Neural cell (in vitro differentiated cells): ENCODE measurements around the gene INF2. TPM values are rescaled to one million over a fixed set of nuclear protein-coding genes. Genes with fewer than 3 reads are reported as not detected.

Experiments used
- H2AFZ ChIP-seq: fragments of 200-600, 300-800 bp; sonication (generic), shearing (Covaris generic); 2 replicates; pipeline ENCODE4 v1.6.0; 2014; ENCODE audit warnings: low read depth, mild to moderate bottlenecking, antibody characterized with exemption, low read length, moderate library complexity
- H3F3A ChIP-seq: fragments of 200-600 bp; shearing (Covaris generic); 2 replicates; pipeline ENCODE4 v1.6.1; 2016; ENCODE audit warnings: mild to moderate bottlenecking, moderate library complexity, mixed read lengths, antibody characterized with exemption, low read length; ENCODE audit not compliant: insufficient read depth, poor library complexity, severe bottlenecking
- H3K27ac ChIP-seq: fragments of 200-600, 300-800 bp; sonication (generic), shearing (Covaris generic); 2 replicates; pipeline ENCODE4 v1.5.1; 2014; ENCODE audit warnings: mild to moderate bottlenecking, low read length, moderate library complexity
- H3K27me3 ChIP-seq: fragments of 300-800, 200-600 bp; sonication (generic), shearing (Covaris generic); 2 replicates; pipeline ENCODE4 v1.6.0; 2014; ENCODE audit warnings: mild to moderate bottlenecking, low read depth, low read length, moderate library complexity; ENCODE audit not compliant: insufficient read depth
- H3K36me3 ChIP-seq: fragments of 300-800, 200-600 bp; sonication (generic), shearing (Covaris generic); 2 replicates; pipeline ENCODE4 v1.5.1; 2014; ENCODE audit warnings: mild to moderate bottlenecking, antibody characterized with exemption, low read length, moderate library complexity; ENCODE audit not compliant: insufficient read depth
- H3K4me2 ChIP-seq: fragments of 300-800, 200-600 bp; sonication (generic), shearing (Covaris generic); 2 replicates; pipeline ENCODE4 v1.6.0; 2014; ENCODE audit warnings: mild to moderate bottlenecking, low read length
- H3K4me3 ChIP-seq: fragments of 300-800, 200-600 bp; sonication (generic), shearing (Covaris generic); 2 replicates; pipeline ENCODE4 v1.5.1; 2014; ENCODE audit warnings: mild to moderate bottlenecking, low read length, moderate library complexity
- H3K79me2 ChIP-seq: fragments of 200-600 bp; shearing (Covaris generic); replicated peaks from 2 replicates; pipeline ENCODE4 v1.6.0; 2014; ENCODE audit warnings: mild to moderate bottlenecking, low read length, moderate library complexity; ENCODE audit not compliant: insufficient read depth
- H3K9ac ChIP-seq: fragments of 300-800, 200-600 bp; sonication (generic), shearing (Covaris generic); 2 replicates; pipeline ENCODE4 v1.6.1; 2016; ENCODE audit warnings: mild to moderate bottlenecking, low read length, mixed read lengths
- H3K9me2 ChIP-seq: fragments of 200-600 bp; shearing (Covaris generic); 2 replicates; pipeline ENCODE4 v1.6.1; 2016; ENCODE audit warnings: mild to moderate bottlenecking, low read length, mixed read lengths; ENCODE audit not compliant: insufficient read depth
- H3K9me3 ChIP-seq: fragments of 200-600, 300-800 bp; sonication (generic), shearing (Covaris generic); 2 replicates; pipeline ENCODE4 v1.6.1; 2016; ENCODE audit warnings: mild to moderate bottlenecking, mixed run types, low read length, moderate library complexity, mixed read lengths
- H4K20me1 ChIP-seq: fragments of 200-600 bp; shearing (Covaris generic); 2 replicates; pipeline ENCODE4 v1.6.1; 2016; ENCODE audit warnings: mild to moderate bottlenecking, mixed run types; ENCODE audit not compliant: insufficient read depth
- CTCF ChIP-seq: fragments of 450-650 bp; IDR thresholded peaks from 2 replicates; pipeline ENCODE4 v1.5.1; 2014; ENCODE audit warnings: antibody characterized with exemption, mild to moderate bottlenecking, moderate library complexity; ENCODE audit not compliant: poor library complexity, severe bottlenecking
- EP300 ChIP-seq: fragments of 450-650 bp; conservative IDR thresholded peaks from 2 replicates; pipeline ENCODE4 v1.6.1; 2014; ENCODE audit warnings: antibody characterized with exemption, mild to moderate bottlenecking, moderate library complexity; ENCODE audit not compliant: poor library complexity, severe bottlenecking
- EZH2 ChIP-seq: fragments of 200-600, 300-800 bp; shearing (Covaris generic), sonication (generic); IDR thresholded peaks from 2 replicates; pipeline ENCODE4 v1.6.1; 2014; ENCODE audit warnings: antibody characterized with exemption, low read length, borderline replicate concordance, mild to moderate bottlenecking; ENCODE audit not compliant: insufficient read depth, poor library complexity, severe bottlenecking
- MXI1 ChIP-seq: fragments of 450-650 bp; conservative IDR thresholded peaks from 2 replicates; pipeline ENCODE4 v1.6.1; 2014; ENCODE audit warnings: antibody characterized with exemption, mild to moderate bottlenecking; ENCODE audit not compliant: poor library complexity, severe bottlenecking
- POLR2AphosphoS5 ChIP-seq: IDR thresholded peaks from 2 replicates; pipeline ENCODE4 v1.6.1; 2012
- RAD21 ChIP-seq: fragments of 450-650 bp; conservative IDR thresholded peaks from 2 replicates; pipeline ENCODE4 v1.6.1; 2014; ENCODE audit warnings: antibody characterized with exemption, mild to moderate bottlenecking, moderate library complexity
- REST ChIP-seq: IDR thresholded peaks from 2 replicates; pipeline ENCODE4 v1.6.1; 2012; ENCODE audit warnings: borderline replicate concordance
- SMC3 ChIP-seq: fragments of 450-650 bp; conservative IDR thresholded peaks from 2 replicates; pipeline ENCODE4 v1.6.1; 2014; ENCODE audit warnings: antibody characterized with exemption, mild to moderate bottlenecking, moderate library complexity; ENCODE audit not compliant: poor library complexity
- TAF1 ChIP-seq: IDR thresholded peaks from 2 replicates; pipeline ENCODE4 v1.6.1; 2012; ENCODE audit warnings: low read depth
- polyA plus RNA-seq: library from polyadenylated mRNA; depleted of rRNA; stranded (reverse); fragments of >200 nt; gene quantifications from 2 replicates; pipeline ENCODE4 v1.2.3, GENCODE V29; 2014

INF2 gene
- polyA plus RNA-seq, 1 donor from 2014 or later: 0.02 TPM

- Histone ChIP-seq H2AFZ (no peak overlapping the region), H3K27me3 (no peaks in the 10 kb centered on the region), H3F3A (no peaks in the 10 kb centered on the region), H3K9me3 (no peaks in the 10 kb centered on the region), H3K4me2 (no peak overlapping the region), H4K20me1 (no peaks in the 10 kb centered on the region), H3K27ac (no peak overlapping the region), H3K9ac (no peak overlapping the region), H3K9me2 (no peaks in the 10 kb centered on the region), H3K79me2 (no peaks in the 10 kb centered on the region), H3K36me3 (no peaks in the 10 kb centered on the region), H3K4me3 (no peak overlapping the region)
- no peak for TF ChIP-seq REST
- TF ChIP-seq POLR2AphosphoS5: no peak
- no peak for TF ChIP-seq SMC3
- no peak for TF ChIP-seq TAF1
- TF ChIP-seq MXI1: no peak
- no peak for TF ChIP-seq RAD21
- TF ChIP-seq EP300: no peak
- no peak for TF ChIP-seq EZH2
- no peak for TF ChIP-seq CTCF
Measured at GRCh38 chr14:104659764-104660523, 29.5 kb upstream of the INF2 start.

GRCh38 chr14:104660597-104660996 lies 28.8 kb upstream of the INF2 start:
- no peak overlapping the region for H3K27ac ChIP-seq
- TF ChIP-seq CTCF (no peak), SMC3 (no peak), MXI1 (no peak), REST (no peak), RAD21 (no peak), TAF1 (no peak), POLR2AphosphoS5 (no peak), EP300 (no peak), EZH2 (no peak)
- H3K4me3 ChIP-seq: no peak overlapping the region
- H4K20me1 ChIP-seq: no peaks in the 10 kb centered on the region
- no peak overlapping the region for H3K9ac ChIP-seq
- H3K79me2 ChIP-seq: no peaks in the 10 kb centered on the region
- no peaks in the 10 kb centered on the region for H3K27me3 ChIP-seq
- H3K36me3 ChIP-seq: no peaks in the 10 kb centered on the region
- H3F3A ChIP-seq: no peaks in the 10 kb centered on the region
- H3K9me3 ChIP-seq: no peaks in the 10 kb centered on the region
- no peak overlapping the region for H2AFZ ChIP-seq
- H3K4me2 ChIP-seq: no peak overlapping the region
- H3K9me2 ChIP-seq: no peaks in the 10 kb centered on the region
